Upper lobe of left lung (tissue), 6 donors: Measurements from ENCODE around the gene MAGEA6. TPM values are rescaled to one million over a fixed set of nuclear protein-coding genes. Genes with fewer than 3 reads are reported as not detected.
"Not testable (repeated sequence)": the region's sequence is repeated elsewhere in the genome, so short reads cannot be mapped to it uniquely, and the experiment has no call there.

ENCODE experiments used
- ATAC-seq, 2 donors: fragments of 200-7000 bp; cut with Tn5 transposase; one replicate each; pipeline ENCODE4 v1.9.1; 2022; ENCODE audit warnings: mild to moderate bottlenecking in 2 of 2, moderate library complexity in 2 of 2; ENCODE audit not compliant: low FRiP score in 2 of 2
- DNase-seq, 2 donors: peaks; one replicate each; pipeline ENCODE4 v3.0.0-alpha.2; 2019 to 2020
- H3K27ac ChIP-seq, 4 donors: fragments of 200-600 bp; sonication (generic); one replicate each; pipeline ENCODE4 v1.5.1; 2016 to 2019
- H3K27me3 ChIP-seq, 4 donors: fragments of 200-600 bp; sonication (generic); one replicate each; pipeline ENCODE4 v1.5.1; 2017 to 2019
- H3K36me3 ChIP-seq, 4 donors: fragments of 200-600 bp; sonication (generic); one replicate each; pipeline ENCODE4 v1.5.1; 2016 to 2019
- H3K4me1 ChIP-seq, 4 donors: fragments of 200-600 bp; sonication (generic); one replicate each; pipeline ENCODE4 v1.5.1; 2018 to 2019
- H3K4me3 ChIP-seq, 4 donors: fragments of 200-600 bp; sonication (generic); one replicate each; pipeline ENCODE4 v1.5.1; 2017 to 2019; ENCODE audit warnings: mild to moderate bottlenecking in 2 of 4, moderate library complexity in 1 of 4
- H3K9me3 ChIP-seq, 4 donors: fragments of 200-600 bp; sonication (generic); one replicate each; pipeline ENCODE4 v1.5.1; 2018 to 2019
- CTCF ChIP-seq, 6 experiments: fragments of 450-650 bp in 4 of 6; fragments of 200-600 bp in 2 of 6; sonication (generic) in 2 of 6; IDR thresholded peaks; one replicate each; pipeline ENCODE4 v1.5.1; 2016 to 2019; ENCODE audit warnings: antibody characterized with exemption in 6 of 6
- EP300 ChIP-seq, 4 donors: sonication (generic); formaldehyde crosslinking; IDR thresholded peaks; one replicate each; pipeline ENCODE4 v1.5.1; 2017; ENCODE audit warnings: antibody characterized with exemption in 4 of 4, control low read depth in 2 of 4
- POLR2A ChIP-seq, 4 donors: fragments of 450-650 bp; IDR thresholded peaks; one replicate each; pipeline ENCODE4 v1.5.1; 2016 to 2017; ENCODE audit warnings: antibody characterized with exemption in 4 of 4, mild to moderate bottlenecking in 2 of 4
- POLR2AphosphoS5 ChIP-seq, 2 donors: sonication (generic); formaldehyde crosslinking; IDR thresholded peaks; one replicate each; pipeline ENCODE4 v1.5.1; 2017; ENCODE audit warnings: antibody characterized with exemption in 2 of 2
- WGBS, 2 donors: methylation state at CpG; one replicate each; pipeline ENCODE4 v1.1.5; 2017 to 2018; 5-methylcytosine and 5-hydroxymethylcytosine counted together
- total RNA-seq, 6 donors: library from RNA; depleted of rRNA in 4 of 6; stranded (reverse); fragments of >200 nt in 4 of 6; gene quantifications; one replicate each; pipeline versions ENCODE4 v1.1.0 to v1.2.1, GENCODE V29; 2016 to 2021
- donor health status: DM: no; HTN: no; CAD: no; lungs with moderate emphysema.
- donor health status: DM: no; HTN: yes; CAD: no; lungs with severe emphysema.

MAGEA6 gene
- total RNA-seq, 6 donors from 2014 or later, result 0.31 TPM; not detected in 5

- no peaks in the 10 kb centered on the region for H3K36me3 ChIP-seq
- 53 to 61% methylated on average over 5 of the region's 5 CpGs for WGBS, 2 donors
- DNase-seq, result no peak
Observed at GRCh38 chrX:152813206-152813605, 43.7 kb upstream of the MAGEA6 start.

GRCh38 chrX:152810403-152810802 lies 40.9 kb upstream of the MAGEA6 start:
- TF ChIP-seq POLR2AphosphoS5 (IDR thresholded peaks at IDR 0.05) (no peak), POLR2A (IDR thresholded peaks at IDR 0.05) (no peak), EP300 (IDR thresholded peaks at IDR 0.05) (no peak), CTCF (IDR thresholded peaks at IDR 0.05) (no peak)
- H3K9me3 ChIP-seq, result no peaks in the 10 kb centered on the region
- H3K4me3 ChIP-seq, result no peak overlapping the region
- no peaks in the 10 kb centered on the region for H3K27me3 ChIP-seq
- H3K27ac ChIP-seq, result no peak overlapping the region
- WGBS, 2 donors, result 60 to 86% methylated on average over 1 to 4 of the region's 4 CpGs
- H3K36me3 ChIP-seq, result no peaks in the 10 kb centered on the region
- no peak for ATAC-seq
- H3K4me1 ChIP-seq, result no peaks in the 10 kb centered on the region
- DNase-seq, result no peak

More at GRCh38 chrX:152813206-152813605, 43.7 kb upstream of the MAGEA6 start:
- Histone ChIP-seq H3K4me1 (no peaks in the 10 kb centered on the region), H3K9me3 (no peaks in the 10 kb centered on the region), H3K27me3 (no peaks in the 10 kb centered on the region), H3K27ac (no peak overlapping the region), H3K4me3 (no peak overlapping the region)
- no peak for ATAC-seq
- TF ChIP-seq POLR2AphosphoS5 (IDR thresholded peaks at IDR 0.05) (no peak), EP300 (IDR thresholded peaks at IDR 0.05) (no peak), CTCF (IDR thresholded peaks at IDR 0.05) (no peak), POLR2A (IDR thresholded peaks at IDR 0.05) (no peak)

- Histone ChIP-seq H3K9me3 (no peaks in the 10 kb centered on the region), H3K4me1 (no peaks in the 10 kb centered on the region), H3K27ac (no peak overlapping the region), H3K4me3 (no peak overlapping the region), H3K27me3 (no peaks in the 10 kb centered on the region), H3K36me3 (no peaks in the 10 kb centered on the region)
- no peak for TF ChIP-seq POLR2AphosphoS5 (IDR thresholded peaks at IDR 0.05)
- no peak for TF ChIP-seq EP300 (IDR thresholded peaks at IDR 0.05)
- no peak for TF ChIP-seq CTCF (IDR thresholded peaks at IDR 0.05)
- TF ChIP-seq POLR2A (IDR thresholded peaks at IDR 0.05), result no peak
- DNase-seq (no peak), ATAC-seq (no peak)
- 77 to 80% methylated on average over 4 of the region's 4 CpGs for WGBS, 2 donors
Observed at GRCh38 chrX:152806035-152806434, 36.5 kb upstream of the MAGEA6 start.

- no peak for TF ChIP-seq POLR2AphosphoS5 (IDR thresholded peaks at IDR 0.05)
- no peak for TF ChIP-seq CTCF (IDR thresholded peaks at IDR 0.05)
- no peak for TF ChIP-seq POLR2A (IDR thresholded peaks at IDR 0.05)
- TF ChIP-seq EP300 (IDR thresholded peaks at IDR 0.05), result no peak
- 20 to 57% methylated on average over 1 of the region's 1 CpG for WGBS, 2 donors
- no peak for DNase-seq
- Histone ChIP-seq H3K36me3 (no peaks in the 10 kb centered on the region), H3K9me3 (no peaks in the 10 kb centered on the region), H3K4me1 (no peaks in the 10 kb centered on the region), H3K27ac (no peak overlapping the region), H3K27me3 (no peaks in the 10 kb centered on the region), H3K4me3 (no peak overlapping the region)
- no peak for ATAC-seq
Observed at GRCh38 chrX:152798945-152799344, 29.5 kb upstream of the MAGEA6 start.

GRCh38 chrX:152787062-152787461 lies 17.6 kb upstream of the MAGEA6 start:
- WGBS, 2 donors, result no CpG with 5 or more reads among the region's 3 CpGs
- ATAC-seq, result not testable (repeated sequence)

GRCh38 chrX:152766562-152766961 lies 2.9 kb downstream of the MAGEA6 start:
- peak in 1 of 2 donors; percentile 0 for DNase-seq
- not testable (repeated sequence) for ATAC-seq, H3K27me3 ChIP-seq, H3K9me3 ChIP-seq, H3K4me3 ChIP-seq, H3K27ac ChIP-seq, H3K36me3 ChIP-seq, H3K4me1 ChIP-seq
- 78 to 93% methylated on average over 4 to 9 of the region's 9 CpGs for WGBS, 2 donors

More at GRCh38 chrX:152787062-152787461, 17.6 kb upstream of the MAGEA6 start:
- not testable (repeated sequence) for H3K9me3 ChIP-seq, H3K27me3 ChIP-seq, H3K4me3 ChIP-seq, H3K4me1 ChIP-seq, H3K27ac ChIP-seq, H3K36me3 ChIP-seq, DNase-seq

GRCh38 chrX:152761582-152761981 lies 7.9 kb downstream of the MAGEA6 start:
- not testable (repeated sequence) for H3K27me3 ChIP-seq, H3K27ac ChIP-seq, H3K4me1 ChIP-seq, DNase-seq, H3K4me3 ChIP-seq, ATAC-seq, H3K36me3 ChIP-seq, H3K9me3 ChIP-seq
- WGBS, 2 donors, result no CpG with 5 or more reads among the region's 7 CpGs

- not testable (repeated sequence) for H3K27ac ChIP-seq, DNase-seq, H3K36me3 ChIP-seq, H3K4me3 ChIP-seq, H3K9me3 ChIP-seq, H3K4me1 ChIP-seq, H3K27me3 ChIP-seq
- 89 to 100% methylated on average over 2 to 5 of the region's 7 CpGs for WGBS, 2 donors
- peak in 1 of 2 donors; percentile 74 for ATAC-seq
Observed at GRCh38 chrX:152759544-152759943, 9.9 kb downstream of the MAGEA6 start.

- H3K36me3 ChIP-seq, DNase-seq, H3K27ac ChIP-seq, H3K27me3 ChIP-seq, H3K9me3 ChIP-seq, ATAC-seq, H3K4me3 ChIP-seq, H3K4me1 ChIP-seq: not testable (repeated sequence)
- WGBS, 2 donors, result no CpG with 5 or more reads among the region's 2 CpGs
Observed at GRCh38 chrX:152758918-152759317, 10.6 kb downstream of the MAGEA6 start, which contains the start of gene CSAG3. TSS of gene CSAG3 (plus strand) at chrX:152759218.
